ENCODE results near the gene GPR25. TPM values are rescaled to one million over a fixed set of nuclear protein-coding genes. Genes with fewer than 3 reads are reported as not detected.
A peak's percentile ranks its signal among the peaks of the same experiment; 100 is the strongest.

Gene GPR25
- total and polyA plus RNA-seq, 10 donors = 0.09 to 3.6 (median 0.55) TPM; not detected in 2

DNA sequence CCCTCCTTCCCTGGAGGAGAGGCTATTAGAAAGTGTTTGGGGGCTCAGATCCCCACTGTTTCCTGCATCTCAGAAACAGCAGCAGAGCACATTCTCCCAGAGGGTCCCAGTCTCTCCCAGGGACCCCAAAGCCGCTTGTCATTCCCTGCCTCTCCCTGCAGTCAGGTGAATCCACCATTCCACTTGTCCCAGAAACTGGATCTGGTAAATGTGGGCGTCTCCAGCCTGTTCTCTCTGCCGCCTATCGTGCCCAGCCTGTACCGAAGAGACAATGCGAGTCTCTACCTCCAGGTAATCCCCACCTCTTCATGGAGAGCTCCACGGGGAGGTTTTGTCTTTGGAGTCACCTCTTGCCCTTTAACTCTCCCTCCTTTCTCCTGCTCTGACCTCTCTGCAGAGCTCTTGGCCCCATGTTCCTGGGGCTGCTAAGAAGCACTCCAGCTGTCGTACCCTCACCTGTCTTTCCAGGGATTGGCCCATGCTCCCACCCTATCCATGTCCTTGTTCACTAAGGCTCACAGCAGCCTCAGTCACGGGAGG is 48.9 kb downstream of the GPR25 start:
- H3K27me3 ChIP-seq (replicated peaks in 1 of 7) = no peaks in the 10 kb centered on the region
- no peak overlapping the region for H3K27ac ChIP-seq
- TF ChIP-seq POLR2A (IDR thresholded peaks at IDR 0.05) (no peak), POLR2AphosphoS5 (IDR thresholded peaks at IDR 0.05) (no peak)
- TF ChIP-seq, protein P1, sequence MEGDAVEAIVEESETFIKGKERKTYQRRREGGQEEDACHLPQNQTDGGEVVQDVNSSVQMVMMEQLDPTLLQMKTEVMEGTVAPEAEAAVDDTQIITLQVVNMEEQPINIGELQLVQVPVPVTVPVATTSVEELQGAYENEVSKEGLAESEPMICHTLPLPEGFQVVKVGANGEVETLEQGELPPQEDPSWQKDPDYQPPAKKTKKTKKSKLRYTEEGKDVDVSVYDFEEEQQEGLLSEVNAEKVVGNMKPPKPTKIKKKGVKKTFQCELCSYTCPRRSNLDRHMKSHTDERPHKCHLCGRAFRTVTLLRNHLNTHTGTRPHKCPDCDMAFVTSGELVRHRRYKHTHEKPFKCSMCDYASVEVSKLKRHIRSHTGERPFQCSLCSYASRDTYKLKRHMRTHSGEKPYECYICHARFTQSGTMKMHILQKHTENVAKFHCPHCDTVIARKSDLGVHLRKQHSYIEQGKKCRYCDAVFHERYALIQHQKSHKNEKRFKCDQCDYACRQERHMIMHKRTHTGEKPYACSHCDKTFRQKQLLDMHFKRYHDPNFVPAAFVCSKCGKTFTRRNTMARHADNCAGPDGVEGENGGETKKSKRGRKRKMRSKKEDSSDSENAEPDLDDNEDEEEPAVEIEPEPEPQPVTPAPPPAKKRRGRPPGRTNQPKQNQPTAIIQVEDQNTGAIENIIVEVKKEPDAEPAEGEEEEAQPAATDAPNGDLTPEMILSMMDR (IDR thresholded peaks at IDR 0.05 in 8 of 11, conservative IDR thresholded peaks at IDR 0.05 in 3 of 11) = no peak
- no peak overlapping the region for H3K4me3 ChIP-seq
- H3K9me3 ChIP-seq = no peaks in the 10 kb centered on the region
- intact Hi-C loops (cut with DNase I; ENCODE audit: low total_unique reads) = no loop called here
- H3K36me3 ChIP-seq = no peaks in the 10 kb centered on the region
- DNase-seq = peak; percentile 6
- 79 to 93% (median 90%) methylated on average over 9 of the region's 9 CpGs for WGBS, 5 donors
- H3K4me1 ChIP-seq = no peaks in the 10 kb centered on the region

DNA sequence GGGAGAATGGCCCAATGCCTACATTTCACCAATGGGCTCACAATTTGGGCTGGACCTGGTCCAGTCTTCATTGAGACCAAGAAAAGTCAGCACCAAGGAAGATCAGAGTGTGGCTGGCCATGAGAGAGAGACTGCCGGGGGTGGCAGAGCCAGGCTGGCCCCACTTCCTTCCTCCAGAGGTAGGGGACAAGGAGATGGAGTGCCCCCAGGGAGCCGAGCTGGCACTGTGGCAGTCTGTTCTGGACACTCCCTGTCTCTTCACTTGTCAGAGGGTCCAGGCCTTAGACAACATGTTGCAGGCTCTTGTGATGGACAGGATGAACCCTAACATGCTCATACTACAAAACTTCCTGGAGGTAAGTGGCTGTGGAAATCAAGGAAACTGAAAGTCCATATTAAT is 49.6 kb downstream of the GPR25 start:
- WGBS, 5 donors = 31 to 79% (median 43%) methylated on average over 2 of the region's 2 CpGs
- no peaks in the 10 kb centered on the region for H3K36me3 ChIP-seq
- peak; percentile 32 for DNase-seq
- TF ChIP-seq, protein P1 (IDR thresholded peaks at IDR 0.05 in 8 of 11, conservative IDR thresholded peaks at IDR 0.05 in 3 of 11) = no peak
- TF ChIP-seq POLR2A (IDR thresholded peaks at IDR 0.05) (no peak), POLR2AphosphoS5 (IDR thresholded peaks at IDR 0.05) (no peak)
- no peak overlapping the region for H3K27ac ChIP-seq
- intact Hi-C loops (cut with DNase I; ENCODE audit: low total_unique reads) = no loop called here
- H3K4me1 ChIP-seq = no peaks in the 10 kb centered on the region
- no peaks in the 10 kb centered on the region for H3K27me3 ChIP-seq (replicated peaks in 1 of 7)
- no peaks in the 10 kb centered on the region for H3K9me3 ChIP-seq
- no peak overlapping the region for H3K4me3 ChIP-seq

- intact Hi-C loops (cut with DNase I; ENCODE audit: low total_unique reads) = no loop called here
- WGBS, 5 donors = 77 to 93% (median 87%) methylated on average over 1 of the region's 1 CpG
- peak; percentile 13 for DNase-seq
- H3K4me1 ChIP-seq = no peaks in the 10 kb centered on the region
- H3K9me3 ChIP-seq = no peaks in the 10 kb centered on the region
- no peak overlapping the region for H3K4me3 ChIP-seq
- H3K27ac ChIP-seq = no peak overlapping the region
- TF ChIP-seq, protein P1 (IDR thresholded peaks at IDR 0.05 in 8 of 11, conservative IDR thresholded peaks at IDR 0.05 in 3 of 11) = no peak
- no peak for TF ChIP-seq POLR2A (IDR thresholded peaks at IDR 0.05)
- TF ChIP-seq POLR2AphosphoS5 (IDR thresholded peaks at IDR 0.05) = no peak
- no peaks in the 10 kb centered on the region for H3K36me3 ChIP-seq
- no peaks in the 10 kb centered on the region for H3K27me3 ChIP-seq (replicated peaks in 1 of 7)
These were observed 50.8 kb downstream of the GPR25 start for GRCh38 chr1:200923601-200924000.

Other genes with a start within 250 kb of the GPR25 start
- 10 to 100 TPM; 29.6 to 37.5 (median 30.1) TPM for gene DDX59, start 203.1 kb upstream of the GPR25 start, total RNA-seq
- gene DDX59, start 203.1 kb upstream of the GPR25 start, polyA plus RNA-seq = 10 to 100 TPM; 21.4 to 40.2 (median 34.2) TPM
- 10 to 100 TPM; 13.9 to 24.7 (median 20.4) TPM for gene CAMSAP2, start 134.1 kb upstream of the GPR25 start, total RNA-seq
- gene CAMSAP2, start 134.1 kb upstream of the GPR25 start, polyA plus RNA-seq = 1 to 10 TPM; 2.1 to 4.8 (median 2.4) TPM
- 1 to 10 TPM in 1 of 7 donors, under 1 TPM in 3, not detected in 3; 0.32 to 1.4 (median 0.72) TPM for gene INAVA, start 21.9 kb downstream of the GPR25 start, total RNA-seq
- gene INAVA, start 21.9 kb downstream of the GPR25 start, polyA plus RNA-seq = under 1 TPM; 0.39 to 0.42 (median 0.39) TPM
- gene KIF21B, start 150.7 kb downstream of the GPR25 start, total RNA-seq = 10 to 100 TPM; 27.1 to 49.0 (median 30.0) TPM
- 1 to 10 TPM; 3.0 to 9.3 (median 4.5) TPM for gene KIF21B, start 150.7 kb downstream of the GPR25 start, polyA plus RNA-seq
- under 1 TPM in 2 of 7 donors, not detected in 5; 0.09 to 0.17 TPM for gene CACNA1S, start 239.4 kb downstream of the GPR25 start, total RNA-seq
- gene CACNA1S, start 239.4 kb downstream of the GPR25 start, polyA plus RNA-seq = under 1 TPM in 1 of 3 donors, not detected in 2; 0.04 TPM

All from spleen (tissue), 11 donors.